Fibroblast of skin of right quadriceps (primary cell): ENCODE results near the gene ALPG.
"Not testable (repeated sequence)": the region's sequence is repeated elsewhere in the genome, so short reads cannot be mapped to it uniquely, and the experiment has no call there.

ENCODE experiments used
- DNase-seq: peaks from one replicate; pipeline ENCODE4 v3.0.0-alpha.2; 2013

ALPG gene

DNA sequence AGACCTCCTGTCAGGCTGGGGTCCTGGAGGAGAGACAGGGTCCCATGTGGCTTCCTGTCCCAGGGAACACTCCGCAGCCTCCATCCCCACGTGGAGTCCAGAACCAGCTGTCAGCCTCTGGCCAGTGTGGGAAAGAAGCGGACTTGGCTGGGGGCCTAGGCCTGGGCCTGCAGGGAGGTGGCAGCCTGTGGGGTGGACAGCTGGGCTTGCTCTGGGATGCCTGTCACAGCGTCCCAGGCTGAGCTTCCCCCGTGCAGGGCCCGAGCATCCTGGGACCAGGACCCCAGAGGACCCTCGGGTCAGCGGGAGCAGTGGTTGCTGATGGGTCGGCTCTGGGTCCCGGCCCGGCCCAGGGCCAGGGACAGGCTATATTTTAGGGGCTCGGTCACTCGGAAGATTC is 35.8 kb downstream of the ALPG start:
- DNase-seq: not testable (repeated sequence)

GRCh38 chr2:232443047-232443446 is 36.4 kb downstream of the ALPG start:
- DNase-seq: not testable (repeated sequence)

GRCh38 chr2:232443669-232444408 is 37.2 kb downstream of the ALPG start:
- not testable (repeated sequence) for DNase-seq

- peak; percentile 32 for DNase-seq
These were observed 37.9 kb downstream of the ALPG start for GRCh38 chr2:232444409-232445148.

DNA sequence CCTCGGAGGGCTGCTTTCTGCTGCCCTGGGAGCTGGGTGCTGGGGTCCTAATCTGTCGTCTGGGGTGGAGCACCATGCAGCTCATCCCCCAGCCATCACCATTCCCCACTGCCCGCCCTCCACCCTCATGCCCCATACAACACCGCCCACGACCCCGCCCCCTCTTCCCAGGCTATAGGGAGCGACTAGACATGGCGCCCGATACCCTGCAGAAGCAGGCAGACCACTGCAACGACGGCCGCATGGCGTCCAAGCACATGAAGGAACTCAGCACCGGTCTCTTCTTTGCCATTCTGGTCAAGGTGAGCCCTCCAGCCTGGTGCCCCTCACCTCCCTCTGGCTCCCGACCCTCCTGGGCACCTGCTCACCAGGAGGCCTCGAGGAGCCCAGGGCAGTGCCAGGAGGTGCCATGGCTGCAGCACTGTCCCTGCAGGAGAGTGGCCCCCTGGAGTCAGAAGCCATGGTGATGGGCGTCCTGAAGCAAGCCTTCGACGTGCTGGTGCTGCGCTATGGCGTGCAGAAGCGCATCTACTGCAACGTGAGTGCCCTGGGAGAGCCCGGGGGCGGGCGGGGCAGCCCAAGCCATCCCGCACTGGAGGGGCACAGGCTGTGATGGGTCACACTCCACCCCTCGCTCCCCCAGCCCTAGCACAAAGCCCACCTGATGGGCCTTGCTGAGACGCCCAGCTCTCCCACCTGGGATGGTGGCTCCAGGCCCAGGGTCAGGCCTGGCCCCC is 38.7 kb downstream of the ALPG start:
- DNase-seq: not testable (repeated sequence)

GRCh38 chr2:232446266-232446777 is 39.7 kb downstream of the ALPG start:
- not testable (repeated sequence) for DNase-seq

- no peak for DNase-seq
These were observed 40.5 kb downstream of the ALPG start for GRCh38 chr2:232447091-232447620.

- no peak for DNase-seq
These were observed 41.1 kb downstream of the ALPG start for GRCh38 chr2:232447638-232448303.

DNA sequence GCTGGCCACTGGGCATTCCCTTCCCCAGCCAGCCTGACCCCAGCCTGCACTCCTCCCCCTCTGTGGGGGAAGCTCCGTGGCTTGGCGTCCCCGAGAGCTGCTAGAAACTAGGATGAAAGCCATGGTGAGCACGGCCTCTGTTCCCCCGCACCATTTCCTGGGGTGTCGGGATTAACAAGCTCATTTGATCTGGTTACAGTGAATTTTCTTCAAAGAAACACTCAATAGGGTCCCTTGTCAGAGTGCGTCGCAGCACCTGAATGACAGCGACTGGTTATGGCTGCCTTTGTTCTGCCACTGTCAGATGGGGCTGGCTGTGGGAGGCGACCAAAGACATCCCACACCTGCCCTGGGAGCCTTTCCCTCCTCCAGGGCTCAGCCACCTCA is 41.7 kb downstream of the ALPG start:
- DNase-seq: no peak

- no peak for DNase-seq
These were observed 43.3 kb downstream of the ALPG start for GRCh38 chr2:232449964-232450363.

- DNase-seq: not testable (repeated sequence)
These were observed 45.0 kb downstream of the ALPG start for GRCh38 chr2:232451645-232452044.

GRCh38 chr2:232454630-232455029 is 48.0 kb downstream of the ALPG start:
- no peak for DNase-seq

GRCh38 chr2:232455426-232456255 is 49.0 kb downstream of the ALPG start, which contains the start of gene ALPI:
Gene ALPI (plus strand): TSS chr2:232456153. CDS start chr2:232456200, 47 bp downstream.
- no peak for DNase-seq

DNA sequence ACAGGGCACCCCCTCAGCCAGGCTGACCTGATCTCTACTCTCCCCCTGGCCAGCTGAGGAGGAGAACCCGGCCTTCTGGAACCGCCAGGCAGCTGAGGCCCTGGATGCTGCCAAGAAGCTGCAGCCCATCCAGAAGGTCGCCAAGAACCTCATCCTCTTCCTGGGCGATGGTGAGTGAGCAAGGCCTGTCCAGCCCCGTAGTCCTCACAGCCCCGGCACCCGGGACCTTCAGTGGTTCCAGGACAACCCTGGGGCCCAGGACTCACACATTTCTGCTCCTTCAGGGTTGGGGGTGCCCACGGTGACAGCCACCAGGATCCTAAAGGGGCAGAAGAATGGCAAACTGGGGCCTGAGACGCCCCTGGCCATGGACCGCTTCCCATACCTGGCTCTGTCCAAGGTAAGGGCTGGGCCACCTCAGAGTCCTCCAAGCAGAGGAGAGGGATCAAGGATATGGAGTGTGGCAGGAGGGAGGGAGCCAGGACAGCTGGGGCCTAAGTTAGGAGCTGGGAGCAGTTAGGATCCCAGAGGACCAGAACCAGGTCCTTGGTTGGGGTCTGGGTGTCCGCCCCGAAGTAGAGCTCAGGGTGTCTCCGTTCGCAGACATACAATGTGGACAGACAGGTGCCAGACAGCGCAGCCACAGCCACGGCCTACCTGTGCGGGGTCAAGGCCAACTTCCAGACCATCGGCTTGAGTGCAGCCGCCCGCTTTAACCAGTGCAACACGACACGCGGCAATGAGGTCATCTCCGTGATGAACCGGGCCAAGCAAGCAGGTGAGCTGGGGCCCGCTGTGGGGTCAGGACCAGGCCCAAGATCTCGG is 49.9 kb downstream of the ALPG start:
- DNase-seq: no peak

- DNase-seq: no peak
These were observed 50.7 kb downstream of the ALPG start for GRCh38 chr2:232457121-232458011.

DNA sequence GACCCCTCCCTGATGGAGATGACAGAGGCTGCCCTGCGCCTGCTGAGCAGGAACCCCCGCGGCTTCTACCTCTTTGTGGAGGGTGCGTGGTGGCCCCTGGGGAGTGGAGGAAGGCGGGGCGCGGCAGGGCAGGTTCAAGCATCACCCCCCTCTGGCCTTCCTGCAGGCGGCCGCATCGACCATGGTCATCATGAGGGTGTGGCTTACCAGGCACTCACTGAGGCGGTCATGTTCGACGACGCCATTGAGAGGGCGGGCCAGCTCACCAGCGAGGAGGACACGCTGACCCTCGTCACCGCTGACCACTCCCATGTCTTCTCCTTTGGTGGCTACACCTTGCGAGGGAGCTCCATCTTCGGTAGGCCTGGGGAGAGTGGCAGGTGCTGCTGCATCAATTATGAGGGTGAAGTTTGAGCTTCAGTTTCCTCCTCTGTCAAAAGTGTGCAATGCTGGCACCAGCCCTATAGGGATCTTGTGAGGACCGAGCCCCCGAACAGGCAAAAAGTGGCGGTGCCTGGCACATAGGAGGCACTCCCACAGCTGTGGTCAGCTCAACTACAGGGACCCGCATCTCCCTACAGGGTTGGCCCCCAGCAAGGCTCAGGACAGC is 51.5 kb downstream of the ALPG start:
- DNase-seq: no peak

- no peak for DNase-seq
These were observed 52.2 kb downstream of the ALPG start for GRCh38 chr2:232458661-232459418.

GRCh38 chr2:232459419-232460035 is 52.9 kb downstream of the ALPG start:
- no peak for DNase-seq
